ENCODE results near the gene LAYN.

GRCh38 chr11:111521135-111521534 is 19.4 kb upstream of the LAYN start:
- TF ChIP-seq EP300 (IDR thresholded peaks at IDR 0.05; ENCODE audit: low read depth) (no peak), CTCF (IDR thresholded peaks at IDR 0.05) (no peak), POLR2AphosphoS5 (IDR thresholded peaks at IDR 0.05) (no peak), POLR2A (IDR thresholded peaks at IDR 0.05) (no peak)
